H4 (cell line): ENCODE results near the gene ZNF618. TPM values are rescaled to one million over a fixed set of nuclear protein-coding genes. Genes with fewer than 3 reads are reported as not detected.

ENCODE experiments used
- DNase-seq: peaks from one replicate; pipeline ENCODE4 v3.0.0-alpha.2; 2015; ENCODE audit warnings: low spot score
- total RNA-seq: library from RNA; depleted of rRNA; stranded (reverse); fragments of >200 nt; shearing (Covaris generic); gene quantifications from 2 replicates; pipeline ENCODE4 v1.2.3, GENCODE V29; 2014

Gene ZNF618
- total RNA-seq, 1 experiment from 2014 or later = 4.9 TPM

DNA sequence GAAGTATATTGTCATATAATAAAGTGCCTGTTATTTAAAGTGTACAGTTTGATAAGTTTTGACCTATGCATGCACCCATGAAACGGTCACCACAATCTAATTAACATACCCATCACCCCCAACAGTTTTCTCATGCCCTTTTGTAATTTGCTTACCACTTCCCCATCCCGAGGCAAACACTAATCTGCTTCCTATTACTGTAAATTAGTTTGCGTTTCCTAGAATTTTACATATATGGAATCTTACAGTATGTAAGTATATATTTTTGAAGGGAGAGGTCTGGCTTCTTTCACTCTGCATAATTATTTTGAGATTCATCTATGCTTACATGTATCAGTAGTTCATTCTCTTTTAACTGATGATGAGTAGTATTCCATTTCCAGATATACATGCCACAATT is 145.5 kb downstream of the ZNF618 start:
- DNase-seq = no peak

DNA sequence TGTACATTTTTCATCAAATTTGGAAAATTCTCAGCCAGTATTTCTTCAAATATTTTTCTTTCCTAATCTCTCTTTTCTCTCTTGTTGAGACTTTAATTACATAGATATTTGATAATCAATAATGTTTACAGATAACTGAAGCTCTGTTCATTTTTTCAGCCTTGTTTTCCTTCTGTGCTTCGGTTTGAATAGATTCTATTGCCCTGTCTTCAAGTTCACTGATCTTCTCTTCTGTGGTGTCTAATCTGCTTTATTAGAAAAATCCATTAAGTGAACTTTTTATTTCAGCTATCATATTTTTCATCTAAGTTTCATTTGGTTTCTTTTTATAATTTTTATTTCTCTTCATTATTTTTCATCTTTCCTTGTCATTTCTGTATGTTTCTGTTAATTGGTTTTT is 147.9 kb downstream of the ZNF618 start:
- no peak for DNase-seq

DNA sequence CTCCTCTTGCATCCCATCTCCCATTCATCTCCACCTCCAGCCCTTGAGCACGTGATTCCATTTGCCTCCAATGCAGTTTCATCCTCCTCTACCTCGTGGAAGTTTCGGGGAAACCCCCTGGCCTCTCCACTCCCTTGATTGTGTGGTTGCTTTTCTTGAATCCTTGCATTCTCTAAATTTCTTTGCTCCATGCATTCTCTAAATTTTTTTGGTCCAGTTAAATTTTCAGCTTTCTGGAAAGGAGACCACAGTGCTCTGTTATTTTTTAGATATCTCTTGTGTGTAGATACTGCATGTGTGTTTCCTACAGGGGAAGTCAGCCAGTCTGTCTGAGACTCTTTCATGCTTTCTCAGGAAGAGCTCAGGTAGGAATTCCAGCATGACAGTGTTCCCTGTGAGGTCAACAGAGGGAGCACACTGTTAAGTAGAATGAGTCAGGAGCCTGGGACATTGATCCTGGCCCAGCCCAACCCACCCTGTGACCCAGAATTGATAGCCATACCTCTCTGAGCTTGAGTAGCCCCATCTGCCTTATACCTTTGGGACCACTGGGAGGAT is 149.2 kb downstream of the ZNF618 start:
- no peak for DNase-seq

DNA sequence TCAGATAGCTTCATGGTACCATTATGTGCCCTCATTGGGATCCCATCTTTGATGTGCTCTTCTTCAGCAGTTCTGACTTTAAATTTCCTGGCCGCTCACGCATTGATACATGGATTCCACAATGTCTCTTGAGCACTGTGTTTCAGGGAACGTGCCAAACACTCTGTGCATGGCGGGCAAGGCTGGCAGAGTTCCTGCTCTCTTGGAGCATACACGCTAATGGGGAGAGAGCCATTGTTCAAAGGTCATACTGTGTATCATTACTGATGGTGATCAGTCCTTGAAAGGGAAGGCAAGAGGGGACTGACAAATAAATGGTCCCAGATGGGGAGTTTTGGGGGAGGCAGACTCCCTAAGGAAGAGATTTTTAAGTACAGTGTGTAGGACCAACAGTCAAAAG is 149.7 kb downstream of the ZNF618 start:
- DNase-seq = no peak

DNA sequence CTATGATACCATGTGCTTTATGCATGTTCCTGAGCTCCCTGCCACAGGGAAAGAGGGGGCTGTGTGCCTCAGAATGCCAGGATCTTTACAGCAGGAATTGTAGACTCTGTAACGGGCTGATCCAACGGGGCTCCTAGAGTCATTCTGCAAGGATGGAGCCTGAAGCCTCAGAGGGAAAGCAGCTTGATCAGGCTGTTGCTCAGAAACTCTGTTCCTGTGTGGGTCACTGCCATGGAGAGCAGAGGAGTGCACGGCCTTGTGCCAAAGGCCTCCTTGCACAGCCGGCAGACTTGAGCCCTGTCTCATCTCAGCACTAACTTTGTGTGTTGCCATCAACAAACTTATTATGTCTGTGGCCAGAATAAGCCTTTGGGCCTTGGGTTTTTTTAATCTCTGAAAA is 150.2 kb downstream of the ZNF618 start:
- DNase-seq = no peak

DNA sequence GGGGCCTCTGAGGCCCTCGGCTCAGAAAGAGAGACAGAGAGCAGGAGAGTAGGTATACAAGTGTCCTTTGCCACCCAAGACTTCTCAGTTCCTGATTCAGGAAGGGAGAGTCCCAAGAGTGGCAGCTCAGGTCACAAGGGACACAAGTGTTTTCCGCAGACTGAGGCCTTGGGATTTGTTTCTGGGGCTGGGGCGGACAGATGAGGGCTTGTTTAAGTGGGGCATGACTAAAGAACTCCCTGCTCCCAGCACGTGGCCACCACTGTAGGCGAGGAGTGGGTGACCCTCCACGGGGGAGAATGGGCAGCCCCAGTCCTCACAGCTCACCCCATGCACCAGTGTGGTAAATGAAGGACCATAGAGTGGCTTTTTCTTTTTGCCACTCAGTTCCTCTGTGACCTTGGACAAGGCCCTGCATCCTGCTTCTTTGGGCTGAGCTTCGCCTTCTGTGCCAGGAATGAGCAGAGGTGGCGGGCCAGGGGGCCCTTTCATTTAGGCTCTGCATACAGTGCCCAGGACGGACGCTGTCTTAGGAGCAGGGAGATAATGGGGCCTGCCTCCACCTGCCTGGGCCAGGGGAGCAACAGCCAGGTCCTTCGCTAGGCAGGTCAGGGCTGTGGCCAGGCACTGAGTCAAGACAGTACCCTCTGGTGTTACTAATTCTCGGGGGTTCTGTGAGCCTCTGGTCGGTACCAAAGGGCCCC is 151.2 kb downstream of the ZNF618 start:
- DNase-seq = no peak

DNA sequence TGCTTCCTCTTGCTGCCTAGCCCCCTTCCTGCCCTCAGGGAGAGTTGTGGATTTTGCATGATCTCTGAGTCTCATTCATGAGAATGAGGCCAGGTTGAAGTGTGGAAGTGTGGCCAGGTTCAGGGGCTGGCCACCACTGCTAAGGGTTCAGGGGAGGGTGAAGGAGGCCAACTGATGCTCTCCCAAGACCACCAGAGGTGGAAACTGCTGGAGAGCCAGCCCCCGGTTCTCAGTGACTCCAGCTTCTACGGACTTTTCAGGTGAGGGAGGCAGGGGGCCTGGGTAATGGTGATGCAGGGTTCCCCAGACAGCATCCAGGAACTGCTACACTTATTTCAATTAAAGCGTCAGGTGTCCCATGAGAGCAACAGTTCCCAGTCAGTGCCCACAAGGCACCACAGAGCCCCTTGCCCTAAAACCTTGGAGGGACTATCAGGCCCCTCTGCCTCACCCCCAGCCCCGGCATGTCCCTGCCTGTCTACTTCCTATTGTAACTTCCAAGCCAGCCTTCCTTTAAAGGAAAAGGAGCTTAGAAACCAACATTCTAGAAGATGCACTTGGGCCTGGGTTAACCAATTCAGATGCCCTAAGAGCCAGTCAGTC is 151.9 kb downstream of the ZNF618 start:
- DNase-seq = no peak

DNA sequence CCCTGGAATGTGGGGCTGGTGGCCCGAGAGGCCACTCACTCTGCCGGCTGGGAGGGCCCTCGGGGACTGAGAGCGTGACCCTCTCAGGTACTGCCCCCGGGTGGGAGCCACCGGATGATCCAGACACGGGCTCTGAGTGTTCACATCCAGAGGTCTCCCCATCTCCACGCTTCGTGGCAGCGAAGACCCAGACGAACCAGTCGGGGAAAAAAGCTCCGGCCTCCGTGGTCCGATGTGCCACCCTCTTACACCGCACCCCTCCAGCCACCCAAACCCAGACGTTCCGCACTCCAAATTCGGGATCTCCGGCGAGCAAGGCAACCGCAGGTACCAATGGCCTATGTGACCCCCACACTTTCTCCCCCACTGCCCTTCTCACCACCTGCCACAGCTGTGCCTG is 152.5 kb downstream of the ZNF618 start:
- DNase-seq = no peak

DNA sequence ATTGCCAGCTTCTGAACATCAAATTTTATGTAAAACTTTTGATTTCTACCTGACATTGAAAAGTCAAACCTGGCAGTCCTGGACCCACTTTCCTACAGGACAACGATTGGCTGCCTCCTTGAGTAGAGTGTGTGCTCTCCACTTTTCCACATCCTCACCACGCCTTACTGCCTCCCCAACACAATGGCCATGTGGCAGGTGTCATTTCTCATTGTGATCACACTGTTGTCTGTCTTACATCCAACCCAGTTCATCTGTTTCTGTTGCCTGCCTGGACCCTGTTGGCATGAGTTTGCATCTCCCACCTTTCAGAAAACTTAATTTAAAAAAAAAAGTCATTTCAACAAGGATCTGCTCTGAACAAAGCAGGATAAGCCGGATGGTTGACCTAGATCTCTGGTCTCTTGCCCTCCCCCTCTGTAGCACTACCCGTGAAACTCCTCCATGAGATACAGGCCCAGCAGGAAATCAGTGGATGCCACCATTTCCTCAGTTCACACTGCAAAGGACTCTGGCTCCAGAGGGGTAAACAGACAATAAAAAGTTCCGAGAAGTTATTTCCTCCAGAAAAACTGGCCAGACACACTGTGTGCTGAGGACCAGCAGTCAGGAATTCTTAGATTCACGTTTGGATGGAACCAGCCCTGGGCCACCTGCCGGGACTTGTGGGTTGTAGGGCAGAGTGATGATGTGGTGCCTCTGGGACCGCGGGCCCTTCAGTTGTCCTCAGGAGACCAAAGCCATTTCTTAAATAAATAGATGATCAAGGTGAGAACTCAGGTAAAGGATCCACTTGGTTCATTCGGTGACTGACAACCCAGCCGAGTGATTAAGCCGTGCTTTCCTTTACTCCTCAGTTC is 153.4 kb downstream of the ZNF618 start:
- DNase-seq = no peak

DNA sequence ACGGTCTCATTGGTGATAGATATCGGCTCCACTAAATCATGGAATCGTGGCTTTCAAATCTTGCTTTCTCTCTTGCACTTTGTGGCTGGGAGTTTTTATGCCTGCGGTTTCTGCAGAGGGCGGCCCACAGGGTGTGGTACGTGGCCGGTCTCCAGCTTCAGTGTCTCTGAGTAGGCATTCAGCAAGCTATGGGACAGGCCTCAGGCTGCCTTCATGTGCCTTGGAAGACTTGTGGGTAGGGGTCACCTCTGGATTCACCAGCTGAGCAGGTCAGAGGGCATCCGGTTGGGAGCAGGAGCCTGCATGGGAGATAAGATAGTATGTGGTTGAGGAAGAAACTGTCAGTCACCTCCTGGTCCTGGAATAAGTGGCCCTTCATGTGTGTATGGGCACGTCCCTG is 154.3 kb downstream of the ZNF618 start:
- no peak for DNase-seq

DNA sequence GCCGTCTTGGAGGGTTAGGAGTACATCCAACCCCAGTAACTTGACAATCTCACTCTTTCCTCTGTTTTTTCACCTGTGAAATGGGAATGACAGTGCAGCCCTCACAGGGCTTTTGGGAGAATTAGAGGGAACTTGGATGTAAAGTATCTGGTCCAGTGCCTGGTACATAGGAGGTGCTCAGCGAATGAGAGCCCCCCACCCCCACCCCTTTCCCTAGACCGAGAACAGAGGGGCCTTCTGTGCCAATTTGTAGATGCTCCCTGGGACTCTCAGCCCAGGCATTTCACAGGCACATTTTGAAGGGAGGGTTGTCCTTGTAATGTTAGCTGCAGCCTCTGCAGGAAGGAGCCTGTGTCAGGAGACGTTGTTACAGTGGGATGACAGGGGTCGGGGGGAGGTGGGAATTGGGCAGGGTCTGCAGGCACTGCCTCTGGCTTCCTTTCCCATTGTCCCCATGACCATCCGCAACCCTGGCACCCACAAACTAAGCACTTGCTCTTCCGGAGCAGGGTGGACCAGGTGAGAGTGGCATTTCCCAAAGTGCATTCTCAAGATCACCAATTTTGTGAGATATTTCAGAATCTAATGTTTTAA is 155.0 kb downstream of the ZNF618 start:
- no peak for DNase-seq

DNA sequence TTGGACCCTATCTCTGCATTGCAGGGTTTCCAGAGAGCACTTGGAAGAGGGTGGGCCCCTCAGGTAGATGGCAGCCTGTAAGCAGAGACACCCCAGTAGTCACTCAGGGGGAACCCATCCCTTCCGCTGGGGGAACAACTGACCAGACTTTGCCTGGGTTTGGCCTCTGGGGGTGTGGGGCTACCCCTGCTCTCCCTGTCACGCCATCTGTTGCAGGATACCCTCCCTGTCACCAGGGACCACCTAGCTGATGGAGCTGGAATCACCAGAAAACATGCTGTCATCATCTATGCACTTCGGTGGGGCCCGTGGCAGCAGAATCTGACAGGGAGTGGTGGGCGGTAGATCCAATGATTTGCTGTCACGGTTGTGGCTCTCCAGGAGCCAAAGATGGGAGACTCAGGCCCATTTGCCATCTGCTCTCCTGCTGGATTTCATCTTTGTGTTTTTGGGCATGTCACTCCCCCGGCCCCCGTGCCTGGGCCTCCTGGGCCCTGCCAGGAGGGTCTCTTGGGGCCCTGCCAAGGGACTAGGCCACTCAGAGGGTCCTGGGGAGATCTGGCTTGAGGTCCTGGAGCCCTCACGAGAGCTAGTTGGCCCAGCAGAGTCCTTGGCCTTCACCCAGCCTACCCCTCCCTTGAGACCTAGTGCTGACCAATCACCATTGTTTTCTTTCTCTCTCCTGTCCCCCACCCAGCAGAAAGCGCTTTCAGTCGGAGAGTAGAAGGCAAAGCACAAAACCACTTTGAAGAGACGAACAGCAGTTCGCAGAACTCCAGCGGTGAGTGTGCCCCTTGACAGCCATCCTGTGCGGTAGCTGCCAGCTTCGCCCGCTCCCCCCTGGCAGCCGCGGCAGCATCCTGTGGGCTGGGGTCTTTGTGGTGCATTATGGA is 156.1 kb downstream of the ZNF618 start:
- DNase-seq = no peak

DNA sequence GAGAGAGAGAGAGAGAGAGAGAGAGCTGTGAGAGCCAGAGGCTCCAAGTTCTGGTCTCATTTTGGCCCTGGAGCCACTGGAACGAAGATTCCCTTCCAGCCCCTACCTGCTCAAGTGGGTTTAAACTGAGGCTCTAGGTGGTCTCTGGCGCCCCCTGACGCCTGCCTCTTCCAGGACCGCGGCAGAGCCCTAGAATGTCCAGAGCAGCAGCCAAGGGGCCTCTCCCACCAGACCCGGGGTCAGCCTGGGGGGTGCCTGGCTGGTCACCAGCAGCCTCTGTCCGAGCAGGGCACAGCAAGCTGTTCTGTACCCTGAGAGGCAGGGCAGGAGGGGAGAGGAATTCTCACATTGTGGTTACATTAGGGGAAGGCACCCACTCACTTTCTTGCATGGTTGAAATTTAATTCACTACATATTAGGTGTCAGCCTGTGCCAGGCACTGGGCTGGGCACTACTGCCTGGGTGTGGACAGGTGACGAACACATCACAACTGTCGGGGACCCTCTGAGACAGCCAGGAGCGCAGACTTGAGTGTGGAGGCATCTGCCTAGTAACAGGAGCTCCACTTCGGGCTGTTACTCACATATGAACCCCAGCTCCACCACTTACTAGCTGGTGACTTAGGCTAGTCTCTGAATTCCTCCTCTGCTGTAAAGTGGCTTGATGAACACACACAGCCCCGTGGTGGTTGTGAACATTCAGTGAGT is 157.4 kb downstream of the ZNF618 start:
- DNase-seq = no peak

DNA sequence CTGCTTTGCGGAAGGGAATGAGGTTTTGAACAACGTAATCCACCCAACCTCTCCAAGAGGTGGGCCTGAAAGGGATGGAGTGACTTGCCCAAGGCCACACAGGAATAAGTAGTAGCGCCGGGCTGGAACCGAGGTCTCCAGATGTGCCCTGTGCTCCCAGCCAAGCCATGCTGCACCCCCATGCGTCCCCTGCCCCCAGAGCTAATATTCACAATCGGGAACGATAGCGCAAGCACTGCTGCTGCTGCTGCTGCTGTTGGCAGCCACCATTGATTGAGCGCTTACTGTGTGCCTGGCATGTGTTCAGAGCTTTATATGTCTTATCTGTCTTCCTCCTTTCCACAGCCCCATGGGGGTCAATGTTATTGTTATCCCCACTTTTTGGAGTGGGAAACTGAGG is 158.1 kb downstream of the ZNF618 start:
- DNase-seq = no peak

DNA sequence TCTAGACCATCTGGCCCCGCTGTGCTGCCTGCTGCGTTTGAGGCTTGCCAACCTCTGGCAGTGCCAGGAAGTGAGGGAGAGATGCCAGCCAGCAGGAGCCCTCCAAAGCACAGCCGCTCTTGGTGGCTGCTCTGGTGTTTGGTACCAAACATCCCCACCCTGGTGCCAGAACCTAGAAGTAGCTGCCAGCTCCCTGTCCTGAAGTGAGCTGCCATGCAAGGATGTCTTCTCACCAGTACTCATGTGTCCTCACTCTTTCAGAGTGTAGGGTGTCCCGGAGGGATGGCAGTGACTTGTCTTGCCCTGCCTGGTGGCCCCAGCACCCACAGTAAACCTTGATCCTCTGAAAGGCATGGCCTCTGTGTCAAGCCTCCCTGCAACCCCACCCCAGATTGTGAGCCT is 158.6 kb downstream of the ZNF618 start:
- no peak for DNase-seq

DNA sequence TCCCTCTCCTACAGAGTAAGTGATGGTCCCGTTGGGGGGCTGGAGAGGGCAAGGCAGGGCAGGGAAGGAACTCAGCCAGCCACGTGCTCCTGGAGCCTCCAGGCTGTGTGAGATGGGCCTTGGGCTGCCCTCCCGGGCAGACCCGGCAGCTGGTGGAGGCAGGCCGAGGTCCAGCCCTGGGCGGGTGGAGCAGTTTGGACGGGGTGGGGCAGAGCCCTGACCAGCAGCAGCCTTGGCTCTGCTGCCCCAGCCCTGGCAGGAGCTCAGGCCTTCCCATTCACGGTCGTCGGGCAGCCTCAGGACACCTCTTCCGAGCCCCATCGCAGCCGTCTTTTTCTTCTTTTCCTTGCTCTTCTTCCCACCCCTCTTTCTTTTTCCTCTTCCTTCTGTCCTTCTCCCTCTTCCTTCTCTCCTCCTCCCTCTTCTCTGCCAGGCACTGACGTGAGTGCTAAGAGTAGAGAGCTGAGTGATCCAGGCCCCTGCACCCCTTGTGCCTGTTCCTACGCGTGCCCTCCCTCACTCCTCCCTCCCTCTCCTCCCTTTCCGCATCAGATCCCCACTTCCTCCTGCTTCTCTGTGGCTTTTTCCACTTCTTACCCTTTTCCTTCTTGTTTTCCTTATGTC is 159.2 kb downstream of the ZNF618 start:
- no peak for DNase-seq

DNA sequence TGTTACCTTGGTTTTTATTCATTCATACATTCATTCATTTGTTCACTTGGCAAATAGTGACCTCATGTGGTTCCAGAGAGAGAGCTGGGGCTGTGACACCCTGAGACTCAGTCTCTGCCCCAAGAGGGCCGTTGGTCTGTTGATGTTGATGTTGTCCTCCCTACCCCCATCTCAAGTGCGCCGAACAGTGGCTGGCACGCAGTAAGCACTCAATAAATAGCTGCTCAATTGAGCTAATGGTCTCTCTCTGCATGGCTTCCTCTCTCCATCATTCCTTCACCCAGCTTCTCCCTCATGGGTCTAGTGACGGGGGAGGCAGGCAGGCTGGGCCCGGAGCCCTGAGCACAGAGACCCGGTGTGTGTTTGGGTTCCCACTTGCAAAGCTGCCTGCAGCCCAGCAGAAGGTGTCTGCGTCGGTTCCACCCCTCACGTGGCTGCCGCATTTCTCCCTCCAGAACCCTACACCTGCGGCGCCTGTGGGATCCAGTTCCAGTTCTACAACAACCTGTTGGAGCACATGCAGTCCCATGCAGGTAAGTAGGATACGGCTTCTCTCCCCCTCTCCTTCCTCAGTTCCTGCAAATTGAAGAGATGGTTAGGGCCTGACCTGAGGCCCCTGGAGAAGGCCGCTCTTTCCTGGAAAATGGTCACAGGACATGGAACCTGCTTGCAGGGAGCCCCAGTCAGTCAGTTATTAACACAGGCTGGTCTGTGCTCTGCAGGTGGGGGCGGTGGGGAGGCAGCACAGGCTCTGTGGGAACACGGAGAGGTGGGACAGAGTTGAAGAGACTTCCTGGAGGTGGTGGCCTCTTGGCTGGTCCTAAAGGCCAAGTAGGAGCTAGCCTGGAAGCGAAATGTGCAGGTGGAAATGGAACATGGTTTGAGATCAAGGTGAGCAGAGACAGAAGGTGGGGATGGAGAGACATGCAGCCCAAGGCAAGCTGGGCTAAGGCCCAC is 160.0 kb downstream of the ZNF618 start:
- no peak for DNase-seq

DNA sequence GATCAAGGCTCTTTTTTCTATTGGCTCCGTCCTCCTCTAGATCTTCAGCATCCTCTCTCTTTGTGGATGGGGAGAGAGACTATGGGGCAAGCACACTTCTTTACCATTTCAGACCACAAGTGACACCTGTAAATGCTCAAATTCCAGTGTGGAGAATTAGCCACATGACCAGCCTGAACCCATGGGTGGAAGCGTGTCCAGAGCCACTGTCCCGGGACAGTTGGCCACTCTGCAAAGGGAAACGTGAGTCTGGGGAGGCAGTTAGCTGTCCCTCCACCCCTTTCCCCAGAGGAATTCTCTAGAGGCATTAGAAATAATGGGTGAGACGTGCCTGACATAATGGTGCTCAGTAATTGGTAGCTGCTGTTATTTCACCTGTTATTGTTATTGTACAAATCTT is 161.1 kb downstream of the ZNF618 start:
- DNase-seq = no peak
